ENCODE results near the gene EPM2AIP1. TPM values are rescaled to one million over a fixed set of nuclear protein-coding genes. Genes with fewer than 3 reads are reported as not detected.
A peak's percentile ranks its signal among the peaks of the same experiment; 100 is the strongest.

The EPM2AIP1 gene
- total and polyA plus RNA-seq, 9 of the 15 experiments (the other 6 are each of a cell fraction or from before 2014, with no cell fraction given), result 6.7 to 44.8 (median 25.2) TPM

DNA sequence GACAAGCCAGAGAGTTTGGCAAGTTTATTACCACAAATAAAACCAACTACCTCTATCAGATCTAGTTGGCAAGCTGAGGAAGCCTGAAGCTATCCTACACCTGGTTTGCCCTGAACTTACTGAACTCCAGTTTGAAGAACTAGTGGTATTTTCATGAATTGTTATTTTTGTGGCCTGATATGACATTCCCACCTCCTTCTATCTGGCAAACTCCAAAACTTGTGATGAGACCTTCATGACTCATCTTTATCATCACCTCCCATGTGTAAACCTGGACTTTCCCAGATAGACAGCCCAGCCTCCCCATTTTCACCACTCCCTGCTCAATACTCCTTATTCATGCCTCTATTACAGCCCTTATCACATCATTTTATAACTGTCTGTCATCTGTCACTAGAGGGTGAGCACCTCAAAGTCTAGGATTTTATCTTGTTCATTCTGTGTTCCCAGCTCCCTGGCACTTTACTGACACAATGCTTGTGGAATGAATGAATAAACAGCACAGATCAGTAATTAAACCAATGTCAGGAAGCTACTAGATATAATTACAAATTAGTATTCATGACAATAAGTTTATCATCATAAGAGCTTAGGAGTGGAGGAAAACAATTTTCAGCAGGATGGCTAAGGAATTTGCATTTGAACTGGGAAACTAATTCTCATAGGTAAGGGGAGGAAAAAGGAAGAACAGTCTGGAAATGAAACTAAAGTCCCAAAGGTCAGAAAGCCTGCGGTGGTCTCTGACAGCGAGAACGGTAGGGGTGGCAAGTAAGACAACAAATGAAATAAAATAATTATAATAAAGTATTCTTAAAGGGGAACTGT is 34.9 kb downstream of the EPM2AIP1 start (continued):
- TF ChIP-seq SP2 (IDR thresholded peaks at IDR 0.05; ENCODE audit: extremely low read depth, low read depth, low read length, poor library complexity, severe bottlenecking) (no peak), ZNF707 (CRISPR knock-in tag; conservative IDR thresholded peaks at IDR 0.05) (no peak), NFIC (IDR thresholded peaks at IDR 0.05) (peak; percentile 94), KDM1A (IDR thresholded peaks at IDR 0.05) (peak; percentile 98), TSC22D4 (tag; IDR thresholded peaks at IDR 0.05) (no peak), SREBF2 (CRISPR knock-in tag; IDR thresholded peaks at IDR 0.05) (no peak), KAT8 (IDR thresholded peaks at IDR 0.05; ENCODE audit: low read depth) (peak; percentile 63; the same call in 1 of the 2 replicates), MYC (IDR thresholded peaks at IDR 0.05; ENCODE audit: low read depth, low read length) (peak; percentile 49), MYC (CRISPR knock-in tag; IDR thresholded peaks at IDR 0.05; ENCODE audit: borderline replicate concordance, low read depth) (no peak), E2F3 (CRISPR knock-in tag; IDR thresholded peaks at IDR 0.05) (no peak), ZNF311 (CRISPR knock-in tag; IDR thresholded peaks at IDR 0.05) (no peak), TEAD4 (IDR thresholded peaks at IDR 0.05; ENCODE audit: low read length) (peak; percentile 98), TEAD4 (CRISPR knock-in tag; IDR thresholded peaks at IDR 0.05; ENCODE audit: borderline replicate concordance) (no peak), PYGO2 (tag; IDR thresholded peaks at IDR 0.05) (0 out of 2 replicates have a peak, but pooled peaks have one; percentile 24), CBX1 (IDR thresholded peaks at IDR 0.05; ENCODE audit: low read depth) (no peak), MCM7 (IDR thresholded peaks at IDR 0.05) (no peak), POU5F1 (IDR thresholded peaks at IDR 0.05; ENCODE audit: borderline replicate concordance, low read depth, low read length, partially characterized antibody) (no peak), KLF10 (CRISPR knock-in tag; IDR thresholded peaks at IDR 0.05) (no peak), CEBPB (tag; IDR thresholded peaks at IDR 0.05) (0 out of 2 replicates have a peak, but pooled peaks have one; percentile 31), NR4A1 (CRISPR knock-in tag; IDR thresholded peaks at IDR 0.05) (no peak), NR4A1 (tag; IDR thresholded peaks at IDR 0.05) (0 out of 2 replicates have a peak, but pooled peaks have one; percentile 35), MCM5 (IDR thresholded peaks at IDR 0.05; ENCODE audit: low read depth) (no peak), ELF4 (CRISPR knock-in tag; IDR thresholded peaks at IDR 0.05) (peak; percentile 95), MTA2 (IDR thresholded peaks at IDR 0.05; ENCODE audit: low read depth) (peak; percentile 97), FOXA1 (IDR thresholded peaks at IDR 0.05; ENCODE audit: borderline replicate concordance) (no peak), CHD4 (IDR thresholded peaks at IDR 0.05; ENCODE audit: insufficient read depth, insufficient replicate concordance, low read depth, low read length, poor library complexity, severe bottlenecking) (no peak), ZNF165 (CRISPR knock-in tag; IDR thresholded peaks at IDR 0.05; ENCODE audit: borderline replicate concordance) (no peak)
- TF ChIP-seq, protein P1, sequence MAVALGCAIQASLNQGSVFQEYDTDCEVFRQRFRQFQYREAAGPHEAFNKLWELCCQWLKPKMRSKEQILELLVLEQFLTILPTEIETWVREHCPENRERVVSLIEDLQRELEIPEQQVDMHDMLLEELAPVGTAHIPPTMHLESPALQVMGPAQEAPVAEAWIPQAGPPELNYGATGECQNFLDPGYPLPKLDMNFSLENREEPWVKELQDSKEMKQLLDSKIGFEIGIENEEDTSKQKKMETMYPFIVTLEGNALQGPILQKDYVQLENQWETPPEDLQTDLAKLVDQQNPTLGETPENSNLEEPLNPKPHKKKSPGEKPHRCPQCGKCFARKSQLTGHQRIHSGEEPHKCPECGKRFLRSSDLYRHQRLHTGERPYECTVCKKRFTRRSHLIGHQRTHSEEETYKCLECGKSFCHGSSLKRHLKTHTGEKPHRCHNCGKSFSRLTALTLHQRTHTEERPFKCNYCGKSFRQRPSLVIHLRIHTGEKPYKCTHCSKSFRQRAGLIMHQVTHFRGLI (CRISPR knock-in tag; IDR thresholded peaks at IDR 0.05), result no peak
- TF ChIP-seq, protein P2, sequence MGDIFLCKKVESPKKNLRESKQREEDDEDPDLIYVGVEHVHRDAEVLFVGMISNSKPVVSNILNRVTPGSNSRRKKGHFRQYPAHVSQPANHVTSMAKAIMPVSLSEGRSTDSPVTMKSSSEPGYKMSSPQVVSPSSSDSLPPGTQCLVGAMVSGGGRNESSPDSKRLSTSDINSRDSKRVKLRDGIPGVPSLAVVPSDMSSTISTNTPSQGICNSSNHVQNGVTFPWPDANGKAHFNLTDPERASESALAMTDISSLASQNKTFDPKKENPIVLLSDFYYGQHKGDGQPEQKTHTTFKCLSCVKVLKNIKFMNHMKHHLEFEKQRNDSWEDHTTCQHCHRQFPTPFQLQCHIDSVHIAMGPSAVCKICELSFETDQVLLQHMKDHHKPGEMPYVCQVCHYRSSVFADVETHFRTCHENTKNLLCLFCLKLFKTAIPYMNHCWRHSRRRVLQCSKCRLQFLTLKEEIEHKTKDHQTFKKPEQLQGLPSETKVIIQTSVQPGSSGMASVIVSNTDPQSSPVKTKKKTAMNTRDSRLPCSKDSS (IDR thresholded peaks at IDR 0.05; ENCODE audit: low read depth, partially characterized antibody), result no peak
